Measurements from ENCODE around the gene IQCF5. TPM values are rescaled to one million over a fixed set of nuclear protein-coding genes. Genes with fewer than 3 reads are reported as not detected.
"Not testable (repeated sequence)": the region's sequence is repeated elsewhere in the genome, so short reads cannot be mapped to it uniquely, and the experiment has no call there.

The IQCF5 gene
- total RNA-seq, 1 donor from 2014 or later, result not detected

GRCh38 chr3:51874889-51875288, 512 bp downstream of the IQCF5 start:
- peaks cover 20% of the 10 kb centered on the region for H3K27me3 Mint-ChIP-seq
- no peaks in the 10 kb centered on the region for H3K36me3 Mint-ChIP-seq (ENCODE audit: low read depth)
- intact Hi-C loops (cut with micrococcal nuclease), result no loop called here
- H3K9me3 Mint-ChIP-seq, result no peaks in the 10 kb centered on the region
- no peak overlapping the region for H3K4me3 Mint-ChIP-seq
- ATAC-seq (ENCODE audit: low read depth) (no peak), DNase-seq (no peak)
- no peak overlapping the region for H3K27ac Mint-ChIP-seq
- POLR2A ChIA-PET, result no interaction called here
- no peak for TF ChIP-seq CTCF (IDR thresholded peaks at IDR 0.05)
- CTCF ChIA-PET, result no interaction called here
- H3K4me1 Mint-ChIP-seq, result no peaks in the 10 kb centered on the region

DNA sequence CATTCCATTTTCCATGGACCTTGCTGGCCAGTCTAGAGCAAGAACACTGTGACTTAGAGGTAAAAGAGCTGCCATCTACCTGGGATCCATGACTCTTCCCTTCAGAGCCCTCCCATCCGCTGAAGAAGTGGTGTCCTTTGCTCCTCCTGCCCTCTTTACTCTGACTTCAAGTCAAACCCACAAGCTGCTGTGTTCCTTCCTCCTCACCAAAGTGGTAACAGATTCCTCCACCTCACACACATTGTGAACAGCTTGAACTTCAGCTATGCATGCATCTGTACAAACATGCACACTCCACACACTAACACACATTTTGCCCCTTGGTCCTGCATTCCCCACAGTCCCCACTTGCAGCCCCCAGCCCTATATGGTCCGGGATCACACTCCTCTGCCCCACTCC, 990 bp downstream of the IQCF5 start:
- CTCF ChIA-PET, result no interaction called here
- H3K9me3 Mint-ChIP-seq, result no peaks in the 10 kb centered on the region
- no peak for ATAC-seq (ENCODE audit: low read depth)
- no peak for DNase-seq
- no peak overlapping the region for H3K4me3 Mint-ChIP-seq
- no peak for TF ChIP-seq CTCF (IDR thresholded peaks at IDR 0.05)
- no peak overlapping the region for H3K27ac Mint-ChIP-seq
- no peaks in the 10 kb centered on the region for H3K4me1 Mint-ChIP-seq
- no peaks in the 10 kb centered on the region for H3K36me3 Mint-ChIP-seq (ENCODE audit: low read depth)
- intact Hi-C loops (cut with micrococcal nuclease), result no loop called here
- H3K27me3 Mint-ChIP-seq, result peaks cover 24% of the 10 kb centered on the region
- POLR2A ChIA-PET, result no interaction called here

- Mint-ChIP-seq H3K4me3 (no peak overlapping the region), H3K27me3 (peaks cover 29% of the 10 kb centered on the region), H3K27ac (no peak overlapping the region), H3K36me3 (ENCODE audit: low read depth) (no peaks in the 10 kb centered on the region), H3K9me3 (no peaks in the 10 kb centered on the region), H3K4me1 (no peaks in the 10 kb centered on the region)
- ATAC-seq (ENCODE audit: low read depth), result no peak
- DNase-seq, result no peak
- ChIA-PET POLR2A (no interaction called here), CTCF (no interaction called here)
- no peak for TF ChIP-seq CTCF (IDR thresholded peaks at IDR 0.05)
- intact Hi-C loops (cut with micrococcal nuclease), result no loop called here
These were observed 1.5 kb downstream of the IQCF5 start for GRCh38 chr3:51873876-51874275.

GRCh38 chr3:51873253-51873766, 2.1 kb downstream of the IQCF5 start:
- no peak for TF ChIP-seq CTCF (IDR thresholded peaks at IDR 0.05)
- Mint-ChIP-seq H3K9me3 (no peaks in the 10 kb centered on the region), H3K4me3 (no peak overlapping the region), H3K27ac (no peak overlapping the region), H3K36me3 (ENCODE audit: low read depth) (no peaks in the 10 kb centered on the region), H3K27me3 (peaks cover 29% of the 10 kb centered on the region), H3K4me1 (no peaks in the 10 kb centered on the region)
- POLR2A ChIA-PET, result no interaction called here
- intact Hi-C loops (cut with micrococcal nuclease), result no loop called here
- DNase-seq (no peak), ATAC-seq (ENCODE audit: low read depth) (no peak)
- CTCF ChIA-PET, result no interaction called here

GRCh38 chr3:51869304-51869703, 6.1 kb downstream of the IQCF5 start:
- peaks cover 29% of the 10 kb centered on the region for H3K27me3 Mint-ChIP-seq
- H3K4me1 Mint-ChIP-seq, result no peaks in the 10 kb centered on the region
- ATAC-seq (ENCODE audit: low read depth), result no peak
- no peak for TF ChIP-seq CTCF (IDR thresholded peaks at IDR 0.05)
- no peak overlapping the region for H3K27ac Mint-ChIP-seq
- H3K36me3 Mint-ChIP-seq (ENCODE audit: low read depth), result no peaks in the 10 kb centered on the region
- intact Hi-C loops (cut with micrococcal nuclease), result no loop called here
- no peak overlapping the region for H3K4me3 Mint-ChIP-seq
- no peaks in the 10 kb centered on the region for H3K9me3 Mint-ChIP-seq
- no peak for DNase-seq
- CTCF ChIA-PET, result no interaction called here
- POLR2A ChIA-PET, result no interaction called here

GRCh38 chr3:51868896-51869295, 6.5 kb downstream of the IQCF5 start:
- H3K9me3 Mint-ChIP-seq; H3K36me3 Mint-ChIP-seq (ENCODE audit: low read depth); CTCF ChIA-PET; H3K27ac Mint-ChIP-seq; intact Hi-C loops (cut with micrococcal nuclease); DNase-seq; H3K4me1 Mint-ChIP-seq; POLR2A ChIA-PET; ATAC-seq (ENCODE audit: low read depth); H3K4me3 Mint-ChIP-seq: not testable (repeated sequence)
- peaks cover 29% of the 10 kb centered on the region for H3K27me3 Mint-ChIP-seq

Measured in activated B cell treated with CpG ODN at 0.5 μM for 24 hours (primary cell).